T-helper 1 cell (primary cell): ENCODE data around the gene TAMALIN.
"Not testable (repeated sequence)": the region's sequence is repeated elsewhere in the genome, so short reads cannot be mapped to it uniquely, and the experiment has no call there.

Source experiments
- DNase-seq, 5 donors: peaks; one replicate each; pipeline ENCODE4 v3.0.0-alpha.2; 2012 to 2020
- total RNA-seq, 4 donors: gene quantifications; one replicate each; lab custom pipeline; 2026; lab: John Stamatoyannopoulos, UW

Gene TAMALIN
- 90.3 to 255 (median 198) reads per million in 4 donors for total RNA-seq

DNA sequence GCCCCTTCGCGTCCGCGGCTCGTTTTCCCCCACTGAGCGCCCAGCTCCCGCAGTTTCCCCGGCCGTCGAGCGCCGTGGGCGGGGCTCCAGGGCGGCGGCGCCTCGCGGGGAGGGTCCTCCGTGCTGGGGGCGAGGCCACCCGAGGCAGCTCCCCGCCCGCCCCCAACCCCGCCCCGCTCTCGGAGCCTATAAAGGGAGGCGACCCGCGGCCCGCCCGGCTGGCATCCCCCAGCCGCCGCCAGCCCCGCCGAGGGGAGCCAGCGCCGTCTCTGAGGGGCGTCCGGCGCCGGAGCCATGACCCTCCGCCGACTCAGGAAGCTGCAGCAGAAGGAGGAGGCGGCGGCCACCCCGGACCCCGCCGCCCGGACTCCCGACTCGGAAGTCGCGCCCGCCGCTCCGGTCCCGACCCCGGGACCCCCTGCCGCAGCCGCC is at the start of gene TAMALIN:
Gene TAMALIN (plus strand): TSS at position 221 of the 432 bp plus-strand sequence. CDS start 74 bp downstream, at position 295.
- peak; percentile 53 to 87 (median 77) for DNase-seq

DNA sequence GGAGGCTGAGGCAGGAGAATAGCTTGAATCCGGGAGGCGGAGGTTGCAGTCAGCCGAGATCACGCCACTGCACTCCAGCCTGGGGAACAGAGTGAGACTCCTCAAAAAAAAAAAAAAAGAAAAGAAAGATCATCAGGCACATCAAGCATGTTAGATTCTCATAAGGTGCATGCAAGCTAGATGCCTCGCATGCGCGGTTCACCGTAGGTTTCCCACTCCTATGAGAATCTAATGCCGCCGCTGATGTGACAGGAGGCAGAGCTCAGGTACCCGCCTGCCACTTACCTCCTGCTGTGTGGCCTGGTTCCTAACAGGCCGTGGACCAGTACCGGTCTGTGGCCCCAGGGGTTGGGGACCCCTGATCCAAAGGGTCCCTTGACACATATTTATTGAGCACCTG is 48.2 kb upstream of the TAMALIN start:
- no peak for DNase-seq

DNA sequence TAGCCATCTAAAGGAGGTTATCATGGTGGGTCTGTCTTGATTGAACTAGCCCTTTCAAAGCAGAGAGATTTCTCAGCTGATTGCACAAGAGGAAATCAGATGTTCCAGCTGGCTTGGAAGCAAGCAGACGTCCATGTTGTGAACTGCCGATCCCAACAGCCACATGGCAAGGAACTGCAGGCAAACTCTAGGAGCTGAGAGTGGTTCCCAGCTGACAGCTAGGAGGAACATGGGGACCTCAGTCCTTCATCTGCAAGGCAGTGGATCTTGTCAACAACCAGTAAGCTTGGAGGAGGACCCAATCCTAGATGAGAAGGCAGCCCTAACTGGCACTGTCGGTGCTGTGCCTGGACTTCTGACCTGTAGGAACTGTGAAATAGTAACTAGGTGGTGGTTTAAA is 47.5 kb upstream of the TAMALIN start:
- DNase-seq = no peak

DNA sequence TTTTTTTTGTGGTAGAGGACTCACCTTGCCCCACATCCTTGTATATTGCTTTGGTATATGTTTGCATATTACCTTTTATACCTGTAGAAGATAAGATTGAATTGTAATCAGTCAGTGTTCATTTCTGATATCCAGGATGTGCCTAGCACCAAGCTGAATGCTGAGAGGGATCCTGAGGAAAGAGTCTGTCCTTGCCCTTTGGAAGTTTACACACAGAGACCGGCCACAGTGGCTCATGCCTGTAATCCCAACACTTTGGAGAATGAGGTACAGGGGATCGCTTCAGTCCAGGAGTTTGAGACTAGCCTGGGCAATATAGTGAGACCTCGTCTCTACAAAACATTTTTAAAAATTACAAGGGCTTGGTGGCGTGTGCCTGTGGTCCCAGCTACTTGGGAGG is 46.8 kb upstream of the TAMALIN start:
- no peak for DNase-seq

DNA sequence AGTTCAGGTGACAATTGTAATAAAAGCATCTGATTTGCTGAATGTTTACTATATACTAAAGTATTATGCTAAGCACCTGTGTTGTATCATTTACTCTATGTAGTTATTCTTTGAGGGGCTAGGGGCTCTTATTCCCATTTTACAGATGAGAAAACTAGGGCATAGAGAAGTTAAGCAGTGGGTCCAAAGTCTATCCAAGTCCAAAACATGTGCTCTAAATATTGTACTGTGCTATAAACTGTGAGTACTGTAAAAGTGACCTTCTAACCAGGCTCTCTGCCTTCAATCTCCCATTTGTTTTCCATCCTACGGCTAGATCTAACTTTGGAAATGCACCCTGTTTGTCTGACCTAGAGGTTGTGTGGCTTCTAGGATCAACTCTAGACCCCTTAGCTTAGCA is 46.3 kb upstream of the TAMALIN start:
- no peak for DNase-seq

DNA sequence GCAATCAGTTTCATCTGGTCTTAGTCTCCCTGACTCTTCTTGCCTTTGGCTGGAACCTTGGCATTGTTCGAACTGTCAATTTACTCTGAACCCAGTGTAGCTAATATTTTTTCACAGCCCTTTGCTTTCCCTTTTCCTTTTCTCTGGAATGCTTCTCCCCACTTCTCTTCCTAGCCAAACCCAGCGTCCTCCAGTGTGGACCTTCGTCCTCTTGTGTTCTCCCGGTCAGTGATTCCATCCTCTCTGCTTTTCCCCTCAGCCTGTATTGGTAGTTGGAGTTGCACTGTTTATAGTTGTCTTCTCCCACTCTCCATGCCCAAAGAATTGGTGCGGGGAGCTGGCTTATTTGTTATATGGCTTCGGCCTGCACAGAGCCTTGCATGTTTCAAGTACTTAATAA is 45.9 kb upstream of the TAMALIN start:
- DNase-seq = no peak

DNA sequence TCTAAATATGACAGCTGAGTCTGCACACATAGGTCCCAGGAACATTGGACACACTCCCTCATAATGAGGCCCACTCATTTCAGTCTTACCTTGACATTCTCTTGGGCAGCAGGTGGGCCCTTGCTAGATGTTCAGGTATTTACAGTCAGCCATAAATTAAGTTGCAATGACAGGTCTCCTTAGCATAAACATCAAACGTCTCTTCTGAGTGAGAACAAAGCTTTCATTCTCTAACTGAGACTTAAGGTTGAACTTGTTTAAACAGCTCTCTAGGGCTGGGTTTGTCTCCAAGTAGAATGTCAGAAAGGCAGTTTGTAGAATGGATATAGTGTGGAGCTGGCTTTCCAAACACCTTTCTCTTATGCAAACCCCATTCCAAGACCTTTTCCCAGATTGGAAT is 44.9 kb upstream of the TAMALIN start:
- DNase-seq = no peak

DNA sequence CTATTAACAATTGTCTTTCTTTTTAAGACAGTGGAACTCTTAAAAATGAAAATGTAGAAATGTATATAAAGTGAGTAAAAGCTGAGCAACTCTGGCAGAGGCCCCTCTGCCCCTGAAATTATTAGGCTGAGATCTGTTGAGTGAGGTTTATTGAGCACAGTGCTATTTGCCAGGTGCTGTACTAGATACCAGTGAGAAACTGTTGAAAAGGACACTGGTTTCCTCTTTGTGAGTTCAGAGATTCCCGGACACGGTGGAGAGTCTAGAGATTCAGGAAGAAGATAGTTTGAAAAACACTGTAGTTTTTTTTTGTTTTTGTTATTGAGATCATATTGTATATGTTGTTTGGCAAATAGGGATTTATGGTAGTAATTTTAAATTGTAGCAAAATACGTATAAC is 44.0 kb upstream of the TAMALIN start:
- DNase-seq = no peak

DNA sequence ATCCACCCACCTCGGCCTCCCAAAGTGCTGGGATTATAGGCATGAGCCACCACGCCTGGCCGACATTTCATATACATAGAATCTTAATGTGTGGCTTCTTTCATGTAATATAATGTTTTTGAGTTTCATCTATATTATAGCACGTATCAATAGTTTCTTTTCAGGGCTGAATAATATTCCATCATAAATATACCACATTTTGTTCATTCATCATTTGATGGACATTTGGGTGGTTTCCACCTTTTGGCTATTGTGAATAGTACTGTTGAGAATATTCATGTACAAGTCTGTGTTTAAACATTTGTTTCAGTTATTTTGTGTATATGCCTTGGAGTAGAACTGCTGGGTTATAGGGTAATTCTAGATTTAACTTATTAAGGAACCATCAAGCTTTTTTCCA is 43.3 kb upstream of the TAMALIN start:
- DNase-seq = no peak

DNA sequence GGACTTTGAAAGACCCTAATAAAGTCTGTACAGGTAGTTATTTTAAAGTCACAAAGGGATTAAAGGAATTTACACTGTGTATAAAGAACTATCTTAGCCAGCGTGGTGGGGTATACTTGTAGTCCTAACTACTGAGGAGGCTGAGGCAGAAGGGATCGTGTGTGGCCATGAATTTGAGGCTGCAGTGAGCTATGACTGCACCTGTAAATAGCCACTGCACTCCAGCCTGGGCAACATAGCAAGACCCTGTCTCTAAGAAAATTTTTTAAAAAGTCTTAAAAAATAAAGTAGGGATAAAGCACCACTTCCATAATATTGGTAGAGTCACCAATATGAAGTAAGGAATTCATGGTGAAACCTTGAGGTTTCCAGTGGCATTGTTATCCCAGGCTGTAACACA is 37.1 kb upstream of the TAMALIN start:
- DNase-seq = no peak

DNA sequence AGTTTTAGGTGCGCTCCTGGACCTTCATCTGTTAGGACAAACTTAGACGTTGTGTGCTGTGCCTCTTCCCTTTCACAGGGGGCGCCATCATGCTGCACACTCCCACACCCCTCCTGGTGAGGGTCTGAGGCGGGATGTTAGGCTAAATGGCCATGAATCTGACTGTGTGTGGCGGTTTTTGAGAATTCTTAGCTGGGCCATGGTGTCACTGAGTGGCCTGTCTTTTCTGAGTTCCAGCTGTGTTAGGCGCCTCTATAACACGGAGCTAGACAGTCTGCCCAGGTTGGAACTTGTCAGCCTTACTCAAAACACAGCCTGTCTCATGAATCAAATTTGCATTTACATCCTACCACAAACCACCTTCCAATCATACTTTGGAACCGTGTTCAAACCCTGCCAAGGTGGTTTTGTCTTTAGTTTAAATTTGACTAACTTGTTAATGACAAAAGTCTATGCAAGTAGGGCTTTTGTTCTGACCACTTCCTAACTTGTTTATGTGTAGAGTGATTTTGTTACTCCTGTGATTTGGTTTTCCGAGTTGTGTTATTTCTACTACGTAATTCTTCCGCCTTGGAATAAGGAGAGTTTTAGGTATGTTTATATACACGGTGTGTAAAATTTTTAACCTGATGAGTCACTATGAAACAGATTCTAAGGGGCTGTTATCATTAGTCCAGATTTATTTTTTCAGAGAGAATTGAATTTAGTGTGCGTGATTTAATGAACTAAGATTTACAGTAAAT is 35.7 kb upstream of the TAMALIN start:
- DNase-seq = peak in 3 of 5 donors; percentile 20 to 91 (median 27)

DNA sequence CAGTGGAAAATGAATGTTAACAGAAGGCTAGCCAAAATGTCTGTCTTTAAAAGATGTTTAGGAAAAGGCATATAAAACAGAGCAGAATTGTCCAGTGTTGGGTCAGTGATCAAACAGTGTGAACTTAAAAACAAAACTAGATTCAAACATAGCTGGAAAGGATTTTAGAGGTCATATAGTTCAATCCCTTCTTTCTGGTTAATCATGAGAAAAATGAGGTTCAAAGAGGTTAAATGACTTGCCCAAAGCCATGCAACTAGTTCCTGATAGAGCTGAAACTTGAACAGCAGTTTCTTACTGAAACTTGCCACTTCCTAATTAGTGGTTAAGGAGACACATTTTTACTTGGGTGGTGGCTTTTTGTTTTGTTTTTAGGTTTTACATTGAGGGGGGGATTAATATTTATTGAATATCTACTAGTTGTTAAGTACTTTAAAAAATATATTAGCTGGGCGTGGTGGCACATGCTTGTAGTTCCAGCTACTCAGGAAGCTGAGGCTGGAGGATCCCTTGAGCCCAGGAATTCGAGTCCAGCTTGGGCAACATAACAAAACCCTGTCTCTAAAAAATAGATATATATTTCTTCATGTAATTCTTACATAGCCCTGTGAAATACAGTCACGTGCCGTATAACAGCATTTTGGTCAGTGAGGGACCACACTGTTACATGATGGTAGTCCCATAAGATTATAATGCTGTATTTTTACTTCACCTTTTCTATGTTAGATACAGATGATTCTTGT is 34.9 kb upstream of the TAMALIN start:
- peak in 1 of 5 donors; percentile 57 for DNase-seq

DNA sequence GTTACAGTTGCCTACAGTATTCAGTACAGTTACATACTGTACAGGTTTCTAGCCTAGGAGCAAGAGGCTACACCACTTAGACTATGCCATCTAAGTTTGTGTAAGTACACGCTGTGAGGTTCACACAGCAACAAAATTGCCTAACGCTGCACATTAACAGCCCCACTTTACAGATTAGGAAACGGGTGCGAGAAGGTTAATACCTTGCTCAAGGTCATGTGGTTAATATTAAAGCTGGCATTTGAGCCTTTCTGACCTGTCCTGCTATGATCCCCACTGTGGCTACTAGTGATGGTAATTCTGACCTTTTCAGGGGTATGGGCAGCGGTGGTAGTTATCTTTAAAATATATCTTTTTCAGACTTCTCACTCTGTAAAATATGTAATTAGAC is 34.3 kb upstream of the TAMALIN start:
- DNase-seq = no peak

DNA sequence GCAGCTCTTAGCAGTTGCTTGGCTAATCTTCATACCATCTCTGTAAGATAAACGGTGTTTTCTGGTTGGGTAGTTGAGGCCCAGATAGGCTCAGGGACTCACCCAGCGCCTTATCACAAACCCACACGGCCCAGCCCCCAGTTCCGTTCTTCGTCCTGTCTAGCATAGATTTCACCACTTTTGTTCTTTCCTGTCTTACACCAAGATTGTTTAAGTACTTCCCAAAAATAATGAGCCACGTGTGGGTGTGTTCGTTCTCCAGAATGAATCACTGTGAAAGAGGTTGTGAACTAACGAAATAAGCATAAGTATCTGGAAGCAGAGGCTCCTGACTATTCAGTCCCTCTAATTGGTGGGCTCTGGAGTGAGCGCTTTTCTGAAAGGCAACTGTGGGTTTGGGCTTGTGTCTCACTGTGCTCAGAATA is 33.9 kb upstream of the TAMALIN start:
- DNase-seq = peak in 4 of 5 donors; percentile 28 to 58 (median 34)

DNA sequence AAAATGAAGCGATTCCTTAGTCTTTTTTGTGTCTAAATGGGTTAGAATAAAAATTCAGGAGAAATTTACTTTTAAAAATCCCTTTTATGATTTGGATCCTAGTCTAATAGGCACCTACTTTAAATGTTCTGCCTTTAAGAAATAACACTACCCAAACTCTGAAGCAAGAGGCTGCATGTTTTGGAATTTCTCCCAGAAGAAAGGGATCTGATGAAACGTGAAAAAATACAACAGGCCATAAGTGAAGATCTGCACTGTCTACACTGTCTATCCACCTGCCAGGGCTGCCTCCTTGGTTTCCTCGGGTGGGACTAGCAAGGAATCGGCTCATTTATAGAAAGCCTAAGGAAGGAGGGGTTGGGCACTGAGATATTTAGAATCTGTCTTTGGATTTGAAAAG is 33.2 kb upstream of the TAMALIN start:
- no peak for DNase-seq

DNA sequence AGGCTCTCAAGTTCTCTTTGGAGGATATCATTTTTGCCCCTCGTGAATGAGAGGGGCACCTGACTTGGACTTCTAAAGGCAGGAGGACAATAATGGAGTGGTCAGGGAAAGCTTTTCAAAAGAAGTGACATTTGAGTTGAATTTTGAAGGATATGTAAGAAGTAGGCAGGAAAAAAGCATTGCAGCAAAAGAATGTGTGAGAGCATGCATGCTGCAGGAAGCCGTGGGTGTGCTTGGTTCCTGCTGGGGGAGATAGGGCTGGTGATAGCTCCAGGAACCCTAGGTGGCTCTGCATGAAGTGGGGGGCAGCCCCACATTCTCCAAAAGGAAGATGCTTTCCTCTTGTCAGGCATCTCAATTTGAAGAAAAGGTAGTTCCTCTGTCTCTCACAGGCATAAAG is 32.1 kb upstream of the TAMALIN start:
- DNase-seq = no peak

DNA sequence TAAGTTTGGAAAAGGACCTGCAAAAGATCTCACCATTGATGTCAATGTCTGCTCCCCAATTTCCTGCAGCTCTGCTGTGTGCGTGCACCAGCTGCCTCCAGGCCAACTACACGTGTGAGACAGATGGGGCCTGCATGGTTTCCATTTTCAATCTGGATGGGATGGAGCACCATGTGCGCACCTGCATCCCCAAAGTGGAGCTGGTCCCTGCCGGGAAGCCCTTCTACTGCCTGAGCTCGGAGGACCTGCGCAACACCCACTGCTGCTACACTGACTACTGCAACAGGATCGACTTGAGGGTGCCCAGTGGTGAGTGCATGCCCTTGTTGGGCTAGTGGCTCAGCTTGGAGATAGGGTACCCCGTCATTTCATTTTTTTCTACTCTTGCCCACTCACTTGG is 31.6 kb upstream of the TAMALIN start:
- no peak for DNase-seq

DNA sequence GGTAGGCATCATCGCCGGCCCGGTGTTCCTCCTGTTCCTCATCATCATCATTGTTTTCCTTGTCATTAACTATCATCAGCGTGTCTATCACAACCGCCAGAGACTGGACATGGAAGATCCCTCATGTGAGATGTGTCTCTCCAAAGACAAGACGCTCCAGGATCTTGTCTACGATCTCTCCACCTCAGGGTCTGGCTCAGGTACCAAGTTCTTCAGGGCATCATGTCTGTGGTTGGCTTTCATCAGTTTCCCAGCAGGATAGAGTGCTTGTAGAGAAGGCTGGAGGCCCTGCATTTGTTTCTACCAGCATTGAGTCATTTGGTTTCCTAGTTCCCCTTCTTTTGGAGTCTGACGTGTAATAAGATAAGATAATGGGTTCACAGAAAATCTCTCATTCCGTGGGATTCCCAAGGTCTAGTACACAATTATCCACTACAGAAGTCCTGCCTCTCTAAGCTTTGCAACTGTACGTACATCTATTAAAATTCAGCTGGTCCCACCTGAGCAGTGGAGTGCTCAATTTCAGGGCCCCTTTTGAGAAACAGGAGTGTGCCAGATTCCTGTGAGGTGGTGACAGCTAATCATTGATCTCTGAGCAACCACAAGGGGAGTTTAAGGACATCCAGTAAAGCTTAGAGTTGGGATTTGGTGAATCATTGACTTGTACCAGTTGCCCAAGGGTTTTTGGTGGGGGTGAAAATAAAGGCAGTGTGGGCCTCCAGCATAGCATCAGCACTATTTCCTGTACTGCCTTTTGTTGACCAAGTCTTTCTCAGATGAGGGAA is 30.2 kb upstream of the TAMALIN start:
- DNase-seq = no peak

DNA sequence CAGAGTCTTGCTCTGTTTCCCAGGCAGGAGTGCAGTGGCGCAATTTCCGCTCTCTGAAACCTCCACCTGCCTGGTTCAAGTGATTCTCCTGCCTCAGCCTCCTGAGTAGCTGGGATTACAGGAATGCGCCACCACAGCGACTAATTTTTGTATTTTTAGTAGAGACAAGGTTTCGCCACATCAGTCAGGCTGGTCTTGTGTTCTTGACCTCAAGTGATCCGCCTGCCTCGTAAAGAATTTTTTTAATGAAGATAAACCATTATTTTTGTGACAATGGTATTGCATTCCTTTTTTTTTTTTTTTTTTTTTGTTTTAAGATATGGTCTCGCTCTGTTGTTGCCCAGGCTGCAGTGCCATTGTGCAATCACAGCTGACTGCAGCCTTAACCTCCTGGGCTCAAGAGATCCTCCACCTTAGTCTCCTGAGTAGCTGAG is 29.4 kb upstream of the TAMALIN start:
- no peak for DNase-seq

DNA sequence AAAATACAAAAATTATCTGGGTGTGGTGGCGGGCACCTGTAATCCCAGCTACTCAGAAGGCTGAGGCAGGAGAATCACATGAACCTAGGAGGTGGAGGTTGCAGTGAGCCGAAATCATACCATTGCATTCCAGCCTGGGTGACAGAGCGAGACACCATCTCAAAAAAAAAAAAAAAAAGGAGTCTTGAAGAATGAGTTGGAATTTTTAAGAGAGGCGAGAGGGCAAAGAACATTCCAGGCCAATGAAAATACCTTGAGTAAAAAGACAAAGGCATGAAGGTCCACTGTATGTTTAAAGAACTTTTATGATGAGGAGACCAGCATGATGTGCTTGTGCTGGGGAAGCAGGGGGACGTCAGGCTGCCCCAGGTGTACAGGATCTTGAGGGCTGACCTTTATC is 27.4 kb upstream of the TAMALIN start:
- DNase-seq = not testable (repeated sequence)

DNA sequence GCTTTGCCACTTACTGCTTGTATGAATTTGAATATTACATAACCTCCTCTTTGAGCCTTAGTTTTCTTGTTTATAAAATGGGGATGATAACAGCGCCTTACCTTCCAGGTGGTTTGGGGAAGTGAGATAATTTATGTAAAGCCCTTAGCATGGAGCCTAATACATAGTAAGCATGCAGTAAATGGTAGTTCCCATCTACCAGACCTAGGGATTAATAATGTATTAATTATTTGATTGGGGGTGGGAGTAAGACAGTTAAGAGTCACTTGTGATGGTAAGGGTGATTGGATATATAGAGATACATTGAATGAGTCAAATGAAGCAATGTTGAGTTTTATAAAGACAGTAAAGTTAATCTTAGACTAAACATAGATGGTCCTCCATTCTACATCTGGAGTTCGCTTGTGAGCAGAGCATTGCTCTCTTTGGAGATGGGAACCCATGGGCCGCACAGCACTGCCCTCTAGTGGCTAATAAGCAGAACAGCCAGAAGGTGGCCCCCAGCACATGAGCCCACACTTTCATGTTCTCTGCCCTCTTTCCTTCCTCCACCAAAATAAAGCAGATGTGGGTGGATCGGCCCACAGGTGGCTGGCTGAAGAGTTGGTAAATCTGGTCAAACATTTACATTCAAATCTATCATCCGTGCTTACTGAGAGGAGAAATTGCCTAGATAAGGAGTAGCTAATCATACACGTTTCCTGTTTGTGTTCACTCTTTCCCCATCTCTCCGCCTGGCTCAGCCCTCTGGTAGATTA is 26.5 kb upstream of the TAMALIN start:
- DNase-seq = peak in 4 of 5 donors; percentile 50 to 67 (median 56)

DNA sequence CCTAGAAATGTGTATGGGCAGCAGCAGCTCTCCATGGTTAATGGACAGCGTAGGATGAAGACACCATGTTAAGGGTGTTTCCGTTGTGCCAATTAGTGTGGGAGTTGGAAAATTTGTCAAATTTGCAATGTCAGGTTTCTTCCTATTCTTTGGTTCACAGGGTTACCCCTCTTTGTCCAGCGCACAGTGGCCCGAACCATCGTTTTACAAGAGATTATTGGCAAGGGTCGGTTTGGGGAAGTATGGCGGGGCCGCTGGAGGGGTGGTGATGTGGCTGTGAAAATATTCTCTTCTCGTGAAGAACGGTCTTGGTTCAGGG is 26.0 kb upstream of the TAMALIN start:
- DNase-seq = no peak

DNA sequence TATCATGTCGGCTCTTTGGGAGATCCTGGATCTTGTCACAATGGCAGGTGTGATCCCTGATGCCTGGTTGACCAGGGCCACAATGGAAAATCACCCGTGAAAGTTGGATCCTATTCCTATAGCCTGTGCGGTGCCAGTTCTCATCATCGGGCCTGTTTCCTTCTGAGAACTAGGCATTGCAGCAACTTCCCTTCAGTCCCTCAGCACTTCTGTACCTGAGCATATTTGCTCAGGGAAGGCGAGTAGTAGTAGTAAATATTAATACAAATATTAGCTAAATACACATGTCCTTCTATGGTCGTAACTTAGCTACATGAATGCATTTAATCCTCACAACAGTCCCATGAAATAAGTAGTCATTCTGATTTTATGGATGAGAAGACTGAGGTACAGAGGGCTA is 22.1 kb upstream of the TAMALIN start:
- DNase-seq = no peak
